Dendritic cell treated with granulocyte-macrophage colony-stimulating factor and Interleukin-4, amounts not matched to agents 40 ng/mL and 50 ng/mL, for 4 days (primary cell): ENCODE data around the gene MDH1.

Experiments used
- H3K27ac Mint-ChIP-seq: one replicate; pipeline ENCODE4 v1.8.0; 2022; ENCODE audit warnings: mild to moderate bottlenecking, mixed read lengths
- H3K27me3 Mint-ChIP-seq: one replicate; pipeline ENCODE4 v1.8.0; 2022; ENCODE audit warnings: mild to moderate bottlenecking, mixed read lengths
- H3K36me3 Mint-ChIP-seq: one replicate; pipeline ENCODE4 v1.8.0; 2022; ENCODE audit warnings: low read depth, mixed read lengths
- H3K4me1 Mint-ChIP-seq: one replicate; pipeline ENCODE4 v1.8.0; 2022; ENCODE audit warnings: low read depth, mixed read lengths
- H3K4me3 Mint-ChIP-seq: one replicate; pipeline ENCODE4 v1.8.0; 2022; ENCODE audit warnings: mild to moderate bottlenecking, moderate library complexity, mixed read lengths
- H3K9me3 Mint-ChIP-seq: one replicate; pipeline ENCODE4 v1.8.0; 2022; ENCODE audit warnings: mixed read lengths
- intact Hi-C: fragments of 100-400 bp; cut with micrococcal nuclease; formaldehyde crosslinking; loops from one replicate; pipeline ENCODE4 v1.15.0; 2022

Gene MDH1

GRCh38 chr2:63631501-63631900 lies 42.7 kb downstream of the MDH1 start:
- no peak overlapping the region for H3K27ac Mint-ChIP-seq
- H3K9me3 Mint-ChIP-seq = peaks cover 50% of the 10 kb centered on the region
- no peak overlapping the region for H3K4me3 Mint-ChIP-seq
- intact Hi-C loops = no loop called here
- H3K36me3 Mint-ChIP-seq = no peaks in the 10 kb centered on the region
- H3K27me3 Mint-ChIP-seq = no peaks in the 10 kb centered on the region
- H3K4me1 Mint-ChIP-seq = no peaks in the 10 kb centered on the region

GRCh38 chr2:63632382-63632781 lies 43.6 kb downstream of the MDH1 start:
- H3K4me3 Mint-ChIP-seq = no peak overlapping the region
- intact Hi-C loops = no loop called here
- no peak overlapping the region for H3K27ac Mint-ChIP-seq
- H3K4me1 Mint-ChIP-seq = no peaks in the 10 kb centered on the region
- no peaks in the 10 kb centered on the region for H3K27me3 Mint-ChIP-seq
- H3K36me3 Mint-ChIP-seq = no peaks in the 10 kb centered on the region
- peaks cover 50% of the 10 kb centered on the region for H3K9me3 Mint-ChIP-seq

- Mint-ChIP-seq H3K4me1 (no peaks in the 10 kb centered on the region), H3K36me3 (no peaks in the 10 kb centered on the region), H3K27ac (no peak overlapping the region), H3K4me3 (no peak overlapping the region), H3K9me3 (peaks cover 18% of the 10 kb centered on the region), H3K27me3 (no peaks in the 10 kb centered on the region)
- intact Hi-C loops = no loop called here
Observed at GRCh38 chr2:63639344-63639743, 50.6 kb downstream of the MDH1 start.

- Mint-ChIP-seq H3K27me3 (no peaks in the 10 kb centered on the region), H3K27ac (no peak overlapping the region), H3K9me3 (peaks cover 17% of the 10 kb centered on the region), H3K4me3 (no peak overlapping the region), H3K4me1 (no peaks in the 10 kb centered on the region), H3K36me3 (no peaks in the 10 kb centered on the region)
- intact Hi-C loops = no loop called here
Observed at GRCh38 chr2:63642946-63643345, 54.2 kb downstream of the MDH1 start.

GRCh38 chr2:63643486-63643885 lies 54.7 kb downstream of the MDH1 start:
- peaks cover 17% of the 10 kb centered on the region for H3K9me3 Mint-ChIP-seq
- H3K4me1 Mint-ChIP-seq = no peaks in the 10 kb centered on the region
- H3K36me3 Mint-ChIP-seq = no peaks in the 10 kb centered on the region
- H3K27me3 Mint-ChIP-seq = no peaks in the 10 kb centered on the region
- intact Hi-C loops = no loop called here
- no peak overlapping the region for H3K4me3 Mint-ChIP-seq
- H3K27ac Mint-ChIP-seq = no peak overlapping the region

GRCh38 chr2:63648632-63649031 lies 59.9 kb downstream of the MDH1 start:
- no peaks in the 10 kb centered on the region for H3K4me1 Mint-ChIP-seq
- H3K27ac Mint-ChIP-seq = no peak overlapping the region
- intact Hi-C loops = no loop called here
- no peaks in the 10 kb centered on the region for H3K27me3 Mint-ChIP-seq
- H3K36me3 Mint-ChIP-seq = no peaks in the 10 kb centered on the region
- peaks cover 17% of the 10 kb centered on the region for H3K9me3 Mint-ChIP-seq
- no peak overlapping the region for H3K4me3 Mint-ChIP-seq

GRCh38 chr2:63649829-63650228 lies 61.1 kb downstream of the MDH1 start:
- H3K4me1 Mint-ChIP-seq = no peaks in the 10 kb centered on the region
- no peaks in the 10 kb centered on the region for H3K36me3 Mint-ChIP-seq
- no peaks in the 10 kb centered on the region for H3K27me3 Mint-ChIP-seq
- no peak overlapping the region for H3K4me3 Mint-ChIP-seq
- intact Hi-C loops = no loop called here
- peaks cover 17% of the 10 kb centered on the region for H3K9me3 Mint-ChIP-seq
- H3K27ac Mint-ChIP-seq = no peak overlapping the region

GRCh38 chr2:63650756-63651155 lies 62.0 kb downstream of the MDH1 start:
- H3K27ac Mint-ChIP-seq = no peak overlapping the region
- intact Hi-C loops = no loop called here
- H3K4me3 Mint-ChIP-seq = no peak overlapping the region
- H3K36me3 Mint-ChIP-seq = no peaks in the 10 kb centered on the region
- no peaks in the 10 kb centered on the region for H3K27me3 Mint-ChIP-seq
- H3K9me3 Mint-ChIP-seq = peaks cover 11% of the 10 kb centered on the region
- no peaks in the 10 kb centered on the region for H3K4me1 Mint-ChIP-seq

GRCh38 chr2:63651356-63651755 lies 62.6 kb downstream of the MDH1 start:
- Mint-ChIP-seq H3K27ac (no peak overlapping the region), H3K4me3 (no peak overlapping the region), H3K9me3 (peaks cover 8% of the 10 kb centered on the region), H3K36me3 (no peaks in the 10 kb centered on the region), H3K27me3 (no peaks in the 10 kb centered on the region), H3K4me1 (no peaks in the 10 kb centered on the region)
- intact Hi-C loops = no loop called here

- H3K27ac Mint-ChIP-seq = no peak overlapping the region
- H3K36me3 Mint-ChIP-seq = no peaks in the 10 kb centered on the region
- H3K27me3 Mint-ChIP-seq = no peaks in the 10 kb centered on the region
- intact Hi-C loops = no loop called here
- H3K4me1 Mint-ChIP-seq = no peaks in the 10 kb centered on the region
- no peak overlapping the region for H3K4me3 Mint-ChIP-seq
- peaks cover 2% of the 10 kb centered on the region for H3K9me3 Mint-ChIP-seq
Observed at GRCh38 chr2:63651861-63652651, 63.3 kb downstream of the MDH1 start.

- H3K36me3 Mint-ChIP-seq = no peaks in the 10 kb centered on the region
- no peaks in the 10 kb centered on the region for H3K27me3 Mint-ChIP-seq
- no peaks in the 10 kb centered on the region for H3K4me1 Mint-ChIP-seq
Observed at GRCh38 chr2:63652652-63652985, 63.9 kb downstream of the MDH1 start.

GRCh38 chr2:63654959-63655358 lies 66.2 kb downstream of the MDH1 start:
- no peaks in the 10 kb centered on the region for H3K36me3 Mint-ChIP-seq
- no peaks in the 10 kb centered on the region for H3K4me1 Mint-ChIP-seq
- H3K27me3 Mint-ChIP-seq = no peaks in the 10 kb centered on the region
- no peaks in the 10 kb centered on the region for H3K9me3 Mint-ChIP-seq
- intact Hi-C loops = no loop called here
- no peak overlapping the region for H3K27ac Mint-ChIP-seq
- H3K4me3 Mint-ChIP-seq = no peak overlapping the region

More at GRCh38 chr2:63652652-63652985, 63.9 kb downstream of the MDH1 start:
- Mint-ChIP-seq H3K4me3 (no peak overlapping the region), H3K27ac (no peak overlapping the region), H3K9me3 (no peaks in the 10 kb centered on the region)
- intact Hi-C loops = no loop called here
